ENCODE measurements around the gene LYPLAL1. TPM values are rescaled to one million over a fixed set of nuclear protein-coding genes. Genes with fewer than 3 reads are reported as not detected.
A peak's percentile ranks its signal among the peaks of the same experiment; 100 is the strongest.

LYPLAL1 gene
- total and polyA plus RNA-seq, 2 of the 13 experiments (the other 11 are each of a cell fraction or from before 2014, with no cell fraction given), result 17.0 to 31.6 TPM

DNA sequence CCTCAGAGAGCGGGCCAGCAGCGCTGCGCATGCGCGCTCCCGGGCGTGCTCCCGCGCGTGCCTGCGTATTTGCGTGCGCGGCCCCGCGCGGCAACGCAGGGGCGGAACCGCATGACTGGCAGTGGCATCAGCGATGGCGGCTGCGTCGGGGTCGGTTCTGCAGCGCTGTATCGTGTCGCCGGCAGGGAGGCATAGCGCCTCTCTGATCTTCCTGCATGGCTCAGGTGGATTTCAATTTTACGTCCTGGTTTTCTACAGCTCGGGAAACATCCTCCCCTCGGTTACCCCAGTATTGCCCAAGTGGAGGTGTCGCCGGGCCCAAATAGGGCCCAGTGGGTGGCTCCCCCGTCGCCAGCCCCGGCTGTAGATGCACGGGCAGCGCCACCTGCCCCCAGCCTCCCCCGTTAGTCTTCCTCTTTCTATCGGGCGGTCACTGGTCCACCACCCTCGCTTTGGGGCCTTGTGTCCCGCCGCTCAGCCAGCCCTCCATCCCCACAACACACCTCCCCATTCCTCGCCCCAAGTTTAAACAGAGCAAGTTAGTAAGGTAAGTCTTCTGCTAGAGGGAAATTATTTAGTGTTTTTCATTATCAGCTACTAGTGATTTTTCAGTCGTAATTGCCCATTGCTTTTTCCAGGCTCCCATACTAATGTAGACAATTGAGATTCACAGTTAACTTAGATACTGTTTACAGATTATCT, at the start of gene LYPLAL1 (continued):
- TF ChIP-seq, protein P1, sequence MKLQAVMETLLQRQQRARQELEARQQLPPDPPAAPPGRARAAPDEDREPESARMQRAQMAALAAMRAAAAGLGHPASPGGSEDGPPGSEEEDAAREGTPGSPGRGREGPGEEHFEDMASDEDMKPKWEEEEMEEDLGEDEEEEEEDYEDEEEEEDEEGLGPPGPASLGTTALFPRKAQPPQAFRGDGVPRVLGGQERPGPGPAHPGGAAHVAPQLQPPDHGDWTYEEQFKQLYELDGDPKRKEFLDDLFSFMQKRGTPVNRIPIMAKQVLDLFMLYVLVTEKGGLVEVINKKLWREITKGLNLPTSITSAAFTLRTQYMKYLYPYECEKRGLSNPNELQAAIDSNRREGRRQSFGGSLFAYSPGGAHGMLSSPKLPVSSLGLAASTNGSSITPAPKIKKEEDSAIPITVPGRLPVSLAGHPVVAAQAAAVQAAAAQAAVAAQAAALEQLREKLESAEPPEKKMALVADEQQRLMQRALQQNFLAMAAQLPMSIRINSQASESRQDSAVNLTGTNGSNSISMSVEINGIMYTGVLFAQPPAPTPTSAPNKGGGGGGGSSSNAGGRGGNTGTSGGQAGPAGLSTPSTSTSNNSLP (IDR thresholded peaks at IDR 0.05; ENCODE audit: low read depth, low read length), result no peak
- TF ChIP-seq ZNF761 (CRISPR knock-in tag; conservative IDR thresholded peaks at IDR 0.05), result peak; percentile 69; the same call in 1 of the 2 replicates
- no peak for TF ChIP-seq HOXA9 (CRISPR knock-in tag; IDR thresholded peaks at IDR 0.05; ENCODE audit: borderline replicate concordance)
- TF ChIP-seq, protein P2, sequence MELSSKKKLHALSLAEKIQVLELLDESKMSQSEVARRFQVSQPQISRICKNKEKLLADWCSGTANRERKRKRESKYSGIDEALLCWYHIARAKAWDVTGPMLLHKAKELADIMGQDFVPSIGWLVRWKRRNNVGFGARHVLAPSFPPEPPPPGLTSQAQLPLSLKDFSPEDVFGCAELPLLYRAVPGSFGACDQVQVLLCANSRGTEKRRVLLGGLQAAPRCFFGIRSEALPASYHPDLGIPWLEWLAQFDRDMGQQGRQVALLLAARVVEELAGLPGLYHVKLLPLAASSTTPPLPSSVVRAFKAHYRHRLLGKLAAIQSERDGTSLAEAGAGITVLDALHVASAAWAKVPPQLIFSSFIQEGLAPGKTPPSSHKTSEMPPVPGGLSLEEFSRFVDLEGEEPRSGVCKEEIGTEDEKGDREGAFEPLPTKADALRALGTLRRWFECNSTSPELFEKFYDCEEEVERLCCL (CRISPR knock-in tag; IDR thresholded peaks at IDR 0.05; ENCODE audit: borderline replicate concordance), result no peak
- peak; percentile 50; the same call in 1 of the 2 replicates for TF ChIP-seq ESRRA (CRISPR knock-in tag; IDR thresholded peaks at IDR 0.05; ENCODE audit: low read depth)
- TF ChIP-seq, protein P3, sequence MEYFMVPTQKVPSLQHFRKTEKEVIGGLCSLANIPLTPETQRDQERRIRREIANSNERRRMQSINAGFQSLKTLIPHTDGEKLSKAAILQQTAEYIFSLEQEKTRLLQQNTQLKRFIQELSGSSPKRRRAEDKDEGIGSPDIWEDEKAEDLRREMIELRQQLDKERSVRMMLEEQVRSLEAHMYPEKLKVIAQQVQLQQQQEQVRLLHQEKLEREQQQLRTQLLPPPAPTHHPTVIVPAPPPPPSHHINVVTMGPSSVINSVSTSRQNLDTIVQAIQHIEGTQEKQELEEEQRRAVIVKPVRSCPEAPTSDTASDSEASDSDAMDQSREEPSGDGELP (IDR thresholded peaks at IDR 0.05; ENCODE audit: borderline replicate concordance, low read depth), result 0 out of 2 replicates have a peak, but pooled peaks have one; percentile 8
- TF ChIP-seq, protein P4, sequence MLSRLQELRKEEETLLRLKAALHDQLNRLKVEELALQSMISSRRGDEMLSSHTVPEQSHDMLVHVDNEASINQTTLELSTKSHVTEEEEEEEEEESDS (CRISPR knock-in tag; IDR thresholded peaks at IDR 0.05; ENCODE audit: borderline replicate concordance), result 0 out of 2 replicates have a peak, but pooled peaks have one; percentile 24
- no peak for TF ChIP-seq FIP1L1 (IDR thresholded peaks at IDR 0.05; ENCODE audit: borderline replicate concordance, insufficient read depth, low read depth, low read length)
- TF ChIP-seq, protein P5, sequence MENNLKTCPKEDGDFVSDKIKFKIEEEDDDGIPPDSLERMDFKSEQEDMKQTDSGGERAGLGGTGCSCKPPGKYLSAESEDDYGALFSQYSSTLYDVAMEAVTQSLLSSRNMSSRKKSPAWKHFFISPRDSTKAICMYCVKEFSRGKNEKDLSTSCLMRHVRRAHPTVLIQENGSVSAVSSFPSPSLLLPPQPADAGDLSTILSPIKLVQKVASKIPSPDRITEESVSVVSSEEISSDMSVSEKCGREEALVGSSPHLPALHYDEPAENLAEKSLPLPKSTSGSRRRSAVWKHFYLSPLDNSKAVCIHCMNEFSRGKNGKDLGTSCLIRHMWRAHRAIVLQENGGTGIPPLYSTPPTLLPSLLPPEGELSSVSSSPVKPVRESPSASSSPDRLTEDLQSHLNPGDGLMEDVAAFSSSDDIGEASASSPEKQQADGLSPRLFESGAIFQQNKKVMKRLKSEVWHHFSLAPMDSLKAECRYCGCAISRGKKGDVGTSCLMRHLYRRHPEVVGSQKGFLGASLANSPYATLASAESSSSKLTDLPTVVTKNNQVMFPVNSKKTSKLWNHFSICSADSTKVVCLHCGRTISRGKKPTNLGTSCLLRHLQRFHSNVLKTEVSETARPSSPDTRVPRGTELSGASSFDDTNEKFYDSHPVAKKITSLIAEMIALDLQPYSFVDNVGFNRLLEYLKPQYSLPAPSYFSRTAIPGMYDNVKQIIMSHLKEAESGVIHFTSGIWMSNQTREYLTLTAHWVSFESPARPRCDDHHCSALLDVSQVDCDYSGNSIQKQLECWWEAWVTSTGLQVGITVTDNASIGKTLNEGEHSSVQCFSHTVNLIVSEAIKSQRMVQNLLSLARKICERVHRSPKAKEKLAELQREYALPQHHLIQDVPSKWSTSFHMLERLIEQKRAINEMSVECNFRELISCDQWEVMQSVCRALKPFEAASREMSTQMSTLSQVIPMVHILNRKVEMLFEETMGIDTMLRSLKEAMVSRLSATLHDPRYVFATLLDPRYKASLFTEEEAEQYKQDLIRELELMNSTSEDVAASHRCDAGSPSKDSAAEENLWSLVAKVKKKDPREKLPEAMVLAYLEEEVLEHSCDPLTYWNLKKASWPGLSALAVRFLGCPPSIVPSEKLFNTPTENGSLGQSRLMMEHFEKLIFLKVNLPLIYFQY (CRISPR knock-in tag; IDR thresholded peaks at IDR 0.05; ENCODE audit: borderline replicate concordance), result peak; percentile 93
- TF ChIP-seq, protein P6, sequence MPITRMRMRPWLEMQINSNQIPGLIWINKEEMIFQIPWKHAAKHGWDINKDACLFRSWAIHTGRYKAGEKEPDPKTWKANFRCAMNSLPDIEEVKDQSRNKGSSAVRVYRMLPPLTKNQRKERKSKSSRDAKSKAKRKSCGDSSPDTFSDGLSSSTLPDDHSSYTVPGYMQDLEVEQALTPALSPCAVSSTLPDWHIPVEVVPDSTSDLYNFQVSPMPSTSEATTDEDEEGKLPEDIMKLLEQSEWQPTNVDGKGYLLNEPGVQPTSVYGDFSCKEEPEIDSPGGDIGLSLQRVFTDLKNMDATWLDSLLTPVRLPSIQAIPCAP (CRISPR knock-in tag; IDR thresholded peaks at IDR 0.05; ENCODE audit: low read depth), result no peak
- TF ChIP-seq REL (CRISPR knock-in tag; conservative IDR thresholded peaks at IDR 0.05), result peak; percentile 62
- TF ChIP-seq, protein P7, sequence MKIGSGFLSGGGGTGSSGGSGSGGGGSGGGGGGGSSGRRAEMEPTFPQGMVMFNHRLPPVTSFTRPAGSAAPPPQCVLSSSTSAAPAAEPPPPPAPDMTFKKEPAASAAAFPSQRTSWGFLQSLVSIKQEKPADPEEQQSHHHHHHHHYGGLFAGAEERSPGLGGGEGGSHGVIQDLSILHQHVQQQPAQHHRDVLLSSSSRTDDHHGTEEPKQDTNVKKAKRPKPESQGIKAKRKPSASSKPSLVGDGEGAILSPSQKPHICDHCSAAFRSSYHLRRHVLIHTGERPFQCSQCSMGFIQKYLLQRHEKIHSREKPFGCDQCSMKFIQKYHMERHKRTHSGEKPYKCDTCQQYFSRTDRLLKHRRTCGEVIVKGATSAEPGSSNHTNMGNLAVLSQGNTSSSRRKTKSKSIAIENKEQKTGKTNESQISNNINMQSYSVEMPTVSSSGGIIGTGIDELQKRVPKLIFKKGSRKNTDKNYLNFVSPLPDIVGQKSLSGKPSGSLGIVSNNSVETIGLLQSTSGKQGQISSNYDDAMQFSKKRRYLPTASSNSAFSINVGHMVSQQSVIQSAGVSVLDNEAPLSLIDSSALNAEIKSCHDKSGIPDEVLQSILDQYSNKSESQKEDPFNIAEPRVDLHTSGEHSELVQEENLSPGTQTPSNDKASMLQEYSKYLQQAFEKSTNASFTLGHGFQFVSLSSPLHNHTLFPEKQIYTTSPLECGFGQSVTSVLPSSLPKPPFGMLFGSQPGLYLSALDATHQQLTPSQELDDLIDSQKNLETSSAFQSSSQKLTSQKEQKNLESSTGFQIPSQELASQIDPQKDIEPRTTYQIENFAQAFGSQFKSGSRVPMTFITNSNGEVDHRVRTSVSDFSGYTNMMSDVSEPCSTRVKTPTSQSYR (CRISPR knock-in tag; IDR thresholded peaks at IDR 0.05; ENCODE audit: borderline replicate concordance), result no peak
- 0 out of 2 replicates have a peak, but pooled peaks have one; percentile 46 for TF ChIP-seq ZNF446 (CRISPR knock-in tag; IDR thresholded peaks at IDR 0.05)
